Activated CD4-positive, alpha-beta T cell treated with anti-CD3 and anti-CD28 coated beads for 36 hours (primary cell): ENCODE data around the gene SOS1. TPM values are rescaled to one million over a fixed set of nuclear protein-coding genes. Genes with fewer than 3 reads are reported as not detected.

Experiments
- ATAC-seq: fragments of 200-7000 bp; cut with Tn5 transposase; one replicate; pipeline ENCODE4 v1.10.0; 2021; ENCODE audit warnings: mild to moderate bottlenecking, moderate library complexity
- CTCF ChIA-PET: fragments of 350-600 bp; sonication (Branson Sonifier 250); formaldehyde crosslinking; loops from one replicate; lab custom pipeline; 2021; ENCODE audit warnings: antibody characterized with exemption; lab: Charles Lee
- POLR2A ChIA-PET: fragments of 350-600 bp; sonication (Branson Sonifier 250); formaldehyde crosslinking; loops from one replicate; lab custom pipeline; 2021; ENCODE audit warnings: antibody characterized with exemption, inconsistent platforms; lab: Charles Lee
- DNase-seq: peaks from one replicate; pipeline ENCODE4 v3.0.0-alpha.2; 2020
- H3K27ac Mint-ChIP-seq: one replicate; pipeline ENCODE4 v1.8.0; 2021; ENCODE audit warnings: mixed read lengths
- H3K27me3 Mint-ChIP-seq: one replicate; pipeline ENCODE4 v1.8.0; 2021; ENCODE audit warnings: mixed read lengths
- H3K36me3 Mint-ChIP-seq: one replicate; pipeline ENCODE4 v1.8.0; 2021; ENCODE audit warnings: low read depth, mixed read lengths
- H3K4me1 Mint-ChIP-seq: one replicate; pipeline ENCODE4 v1.8.0; 2021; ENCODE audit warnings: mixed read lengths
- H3K4me3 Mint-ChIP-seq: one replicate; pipeline ENCODE4 v1.8.0; 2021; ENCODE audit warnings: mild to moderate bottlenecking, moderate library complexity, mixed read lengths
- H3K9me3 Mint-ChIP-seq: one replicate; pipeline ENCODE4 v1.8.0; 2021; ENCODE audit warnings: low read depth, mixed read lengths
- intact Hi-C, 2 experiments: fragments of 100-400 bp; cut with DNase I in 1 of 2; cut with micrococcal nuclease in 1 of 2; formaldehyde crosslinking; loops; one replicate each; pipeline versions ENCODE4 v1.14.2 to v1.15.1; 2022 to 2024; cut with DNase I, micrococcal nuclease
- total RNA-seq, 2 experiments: library from RNA; stranded (reverse); gene quantifications; one replicate each; pipeline ENCODE4 v1.2.3, GENCODE V29; 2021

SOS1 gene
- total RNA-seq, 2 experiments from 2014 or later, result 30.1 to 32.0 TPM

- no peak for ATAC-seq
- no peaks in the 10 kb centered on the region for H3K9me3 Mint-ChIP-seq
- DNase-seq, result no peak
- H3K27ac Mint-ChIP-seq, result no peak overlapping the region
- intact Hi-C loops, result no loop called here
- POLR2A ChIA-PET, result interaction anchor here (0.6 kb wide), 1 partner anchor 26 kb away, joined by 3 read pairs; no protein-coding TSS in a partner anchor
- no peaks in the 10 kb centered on the region for H3K36me3 Mint-ChIP-seq
- H3K4me1 Mint-ChIP-seq, result no peaks in the 10 kb centered on the region
- no peak overlapping the region for H3K4me3 Mint-ChIP-seq
- H3K27me3 Mint-ChIP-seq, result no peaks in the 10 kb centered on the region
- CTCF ChIA-PET, result interaction anchor here (0.6 to 0.8 kb wide), 2 partner anchors 9 to 184 kb away, joined by 3 read pairs; no protein-coding TSS in a partner anchor
Observed at GRCh38 chr2:38971377-38971776, 149.5 kb downstream of the SOS1 start.

DNA sequence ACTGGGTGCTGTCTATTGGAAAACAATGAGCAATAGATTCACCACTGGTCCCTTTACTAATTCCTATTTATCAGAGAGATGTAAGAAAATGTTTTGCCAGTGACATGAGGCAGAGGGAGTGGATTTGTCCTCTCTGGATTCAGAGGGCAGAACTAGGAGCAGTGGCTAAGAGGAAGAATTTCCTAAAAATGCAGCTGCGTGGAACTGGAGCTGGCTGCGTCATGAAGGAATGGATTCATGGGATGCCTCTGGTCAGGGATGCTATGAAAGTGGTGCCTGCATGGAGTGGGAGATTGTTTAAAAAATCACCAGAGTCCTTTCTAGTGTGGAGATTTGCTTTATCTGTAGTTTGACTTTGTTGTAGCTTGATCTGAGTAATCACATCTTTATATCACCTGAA, 152.8 kb downstream of the SOS1 start:
- intact Hi-C loops, result no loop called here
- Mint-ChIP-seq H3K36me3 (no peaks in the 10 kb centered on the region), H3K4me3 (no peak overlapping the region), H3K27ac (no peak overlapping the region), H3K27me3 (no peaks in the 10 kb centered on the region), H3K9me3 (no peaks in the 10 kb centered on the region), H3K4me1 (no peaks in the 10 kb centered on the region)
- ChIA-PET POLR2A (no interaction called here), CTCF (interaction anchor here (0.6 to 0.9 kb wide), 2 partner anchors 20 to 69 kb away, joined by 3 to 7 read pairs; no protein-coding TSS in a partner anchor)
- ATAC-seq (no peak), DNase-seq (no peak)

DNA sequence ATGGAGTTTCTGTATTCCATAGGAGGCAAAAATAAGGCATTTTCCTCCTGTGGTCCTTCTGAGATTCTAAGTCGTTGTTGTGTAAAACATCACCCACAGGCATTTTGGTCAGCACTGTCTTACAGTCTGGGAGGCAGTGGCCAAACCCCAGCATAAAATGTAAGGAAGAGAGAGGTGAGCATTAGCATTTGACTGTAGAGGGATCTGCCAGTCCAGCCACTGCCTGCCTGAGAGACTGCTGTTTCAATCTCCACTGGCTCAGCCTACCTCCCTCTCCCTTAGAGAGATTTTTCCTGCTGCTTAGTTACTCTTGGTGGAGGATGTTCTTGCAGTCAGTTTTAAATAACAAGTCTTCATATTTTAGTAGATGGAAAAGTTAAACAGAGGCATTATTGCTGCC, 154.2 kb downstream of the SOS1 start:
- ChIA-PET CTCF (no interaction called here), POLR2A (no interaction called here)
- Mint-ChIP-seq H3K9me3 (no peaks in the 10 kb centered on the region), H3K27ac (no peak overlapping the region), H3K4me3 (no peak overlapping the region), H3K4me1 (no peaks in the 10 kb centered on the region), H3K27me3 (peaks cover 5% of the 10 kb centered on the region), H3K36me3 (no peaks in the 10 kb centered on the region)
- intact Hi-C loops, result no loop called here
- ATAC-seq, result no peak
- no peak for DNase-seq

- DNase-seq, result no peak
- POLR2A ChIA-PET, result no interaction called here
- Mint-ChIP-seq H3K4me3 (no peak overlapping the region), H3K36me3 (no peaks in the 10 kb centered on the region), H3K4me1 (no peaks in the 10 kb centered on the region), H3K27me3 (peaks cover 8% of the 10 kb centered on the region), H3K27ac (no peak overlapping the region), H3K9me3 (no peaks in the 10 kb centered on the region)
- intact Hi-C loops, result no loop called here
- ATAC-seq, result no peak
- CTCF ChIA-PET, result interaction anchor here (1.7 kb wide), 1 partner anchor 264 kb away, joined by 4 read pairs; no protein-coding TSS in a partner anchor
Observed at GRCh38 chr2:38966006-38966405, 154.8 kb downstream of the SOS1 start.

DNA sequence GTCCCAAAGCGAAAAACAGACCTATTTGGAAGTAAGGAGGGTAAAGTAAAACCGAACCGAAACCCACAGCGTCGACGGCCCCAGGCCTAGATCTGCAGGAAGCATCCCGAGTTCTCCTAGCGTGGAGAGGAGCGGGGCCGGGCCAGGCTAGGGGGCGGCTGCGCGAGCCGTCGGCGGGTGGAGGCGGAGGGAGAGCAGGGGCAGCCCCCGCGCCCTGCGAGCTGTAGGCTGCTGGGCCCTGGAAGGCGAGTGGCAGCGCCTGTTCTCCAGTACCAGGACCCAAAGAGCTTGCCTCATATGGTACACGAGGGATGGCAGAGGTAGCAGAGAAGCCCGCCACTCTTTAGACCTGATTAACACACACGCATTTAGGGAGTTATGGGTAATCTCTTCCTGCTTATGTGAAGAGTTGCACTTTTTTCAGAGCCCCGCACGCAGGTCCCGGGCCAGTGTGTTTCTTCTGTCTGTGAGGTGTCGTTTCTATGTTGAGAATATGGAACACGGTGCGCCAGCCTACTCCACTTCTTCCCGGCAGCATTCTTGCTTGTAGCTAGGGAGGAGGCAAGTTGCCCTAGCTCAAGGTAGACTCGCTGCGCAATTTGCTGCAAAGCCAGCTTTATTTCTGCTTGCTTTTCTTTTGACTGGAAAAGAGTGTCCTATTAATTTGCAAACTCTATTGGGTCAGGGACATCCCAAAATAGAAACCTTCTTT, 160.1 kb downstream of the SOS1 start:
- DNase-seq, result no peak
- Mint-ChIP-seq H3K4me3 (no peak overlapping the region), H3K36me3 (no peaks in the 10 kb centered on the region), H3K27ac (no peak overlapping the region), H3K27me3 (peaks cover 18% of the 10 kb centered on the region), H3K4me1 (peaks cover 2% of the 10 kb centered on the region), H3K9me3 (no peaks in the 10 kb centered on the region)
- ChIA-PET POLR2A (no interaction called here), CTCF (interaction anchor here (0.6 to 5.2 kb wide), 6 partner anchors 12 to 357 kb away, joined by 3 to 27 read pairs (median 3); partner anchors contain the start of genes DHX57 and MORN2)
- ATAC-seq, result peak; percentile 20
- intact Hi-C loops, result loop anchor here in 1 of 2 experiments (5.0 kb wide), 1 partner anchor 267 kb away; no protein-coding TSS in a partner anchor

GRCh38 chr2:38959938-38960608, 160.8 kb downstream of the SOS1 start:
- Mint-ChIP-seq H3K4me3 (peak overlapping the region; percentile 36), H3K36me3 (no peaks in the 10 kb centered on the region), H3K4me1 (peaks cover 2% of the 10 kb centered on the region), H3K27me3 (peaks cover 18% of the 10 kb centered on the region), H3K27ac (no peak overlapping the region), H3K9me3 (no peaks in the 10 kb centered on the region)
- DNase-seq (peak; percentile 87), ATAC-seq (peak; percentile 100)
- intact Hi-C loops, result loop anchor here in 1 of 2 experiments (5.0 kb wide), 1 partner anchor 267 kb away; no protein-coding TSS in a partner anchor
- POLR2A ChIA-PET, result interaction anchor here (0.5 to 0.6 kb wide), 2 partner anchors 67 to 221 kb away, joined by 3 read pairs; no protein-coding TSS in a partner anchor
- CTCF ChIA-PET, result interaction anchor here (0.6 to 5.2 kb wide), 5 partner anchors 11 to 654 kb away, joined by 3 to 27 read pairs (median 3); no protein-coding TSS in a partner anchor

DNA sequence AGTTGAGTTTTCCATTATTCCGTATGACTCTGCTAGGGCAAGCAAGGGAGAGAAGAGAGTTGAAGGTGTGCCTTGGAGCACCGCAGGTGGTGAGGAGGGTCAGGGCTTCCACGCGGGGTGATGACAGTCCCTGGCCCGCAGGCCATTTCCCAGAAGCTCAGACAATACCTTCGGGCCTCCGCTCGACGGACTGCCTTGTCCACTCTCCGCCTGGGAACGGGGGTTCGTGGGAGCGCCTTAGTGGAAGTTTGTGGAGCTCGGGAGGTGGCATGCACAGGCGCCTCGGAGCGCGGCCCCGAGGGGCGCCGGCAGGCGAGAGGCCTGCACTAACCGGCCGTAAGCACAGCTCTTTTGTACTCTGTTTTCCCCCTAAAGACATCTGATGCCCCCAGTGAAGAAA, 161.4 kb downstream of the SOS1 start:
- no peaks in the 10 kb centered on the region for H3K9me3 Mint-ChIP-seq
- ATAC-seq, result no peak
- CTCF ChIA-PET, result interaction anchor here (0.6 to 5.2 kb wide), 3 partner anchors 11 to 655 kb away, joined by 3 to 27 read pairs (median 3); no protein-coding TSS in a partner anchor
- H3K4me1 Mint-ChIP-seq, result peaks cover 2% of the 10 kb centered on the region
- no peak overlapping the region for H3K27ac Mint-ChIP-seq
- intact Hi-C loops, result no loop called here
- peaks cover 18% of the 10 kb centered on the region for H3K27me3 Mint-ChIP-seq
- no peak for DNase-seq
- no peaks in the 10 kb centered on the region for H3K36me3 Mint-ChIP-seq
- no peak overlapping the region for H3K4me3 Mint-ChIP-seq
- POLR2A ChIA-PET, result no interaction called here

DNA sequence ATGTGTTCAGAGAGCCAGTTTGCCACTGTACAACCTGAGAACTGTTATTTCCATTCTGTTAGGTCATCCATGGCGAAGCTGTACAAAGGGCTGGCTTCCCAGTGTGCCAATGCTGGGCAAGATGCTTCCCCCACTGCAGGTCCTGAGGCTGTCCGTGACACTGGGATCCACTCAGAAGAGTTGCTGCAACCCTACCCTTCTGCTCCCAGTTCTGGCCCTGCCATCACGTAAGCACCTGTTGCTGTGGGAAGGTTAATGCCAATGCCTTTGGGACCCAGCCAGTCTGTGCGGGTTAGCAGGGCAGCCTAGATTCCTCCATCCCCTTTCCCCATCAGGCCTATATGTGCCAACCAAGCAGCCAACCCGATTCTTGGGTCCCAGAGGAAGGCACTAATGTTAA, 162.9 kb downstream of the SOS1 start:
- intact Hi-C loops, result no loop called here
- CTCF ChIA-PET, result interaction anchor here (1.8 kb wide), 1 partner anchor 10 kb away, joined by 8 read pairs; no protein-coding TSS in a partner anchor
- Mint-ChIP-seq H3K4me1 (peaks cover 2% of the 10 kb centered on the region), H3K27ac (no peak overlapping the region), H3K4me3 (no peak overlapping the region), H3K9me3 (no peaks in the 10 kb centered on the region), H3K36me3 (no peaks in the 10 kb centered on the region), H3K27me3 (peaks cover 17% of the 10 kb centered on the region)
- no peak for ATAC-seq
- POLR2A ChIA-PET, result no interaction called here
- no peak for DNase-seq

DNA sequence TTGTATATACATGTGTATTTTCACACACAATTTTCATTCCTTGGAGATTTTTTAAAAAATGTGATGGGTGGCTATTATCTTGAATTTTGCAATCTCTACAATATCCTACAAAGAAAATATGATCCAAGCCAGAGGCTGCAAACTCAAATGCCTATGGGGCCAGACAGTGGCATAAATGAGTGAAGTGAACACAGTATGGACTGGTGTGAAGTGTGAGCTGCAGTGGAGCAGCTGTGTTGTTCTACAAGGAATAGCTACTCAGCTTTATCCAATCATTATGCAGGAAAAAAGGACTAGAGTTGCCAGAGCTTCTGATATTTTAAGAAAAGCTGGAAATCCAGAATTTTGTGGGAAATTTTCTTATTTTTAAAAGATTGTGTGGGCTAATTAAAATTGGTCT, 169.1 kb downstream of the SOS1 start:
- H3K4me1 Mint-ChIP-seq, result no peaks in the 10 kb centered on the region
- no peaks in the 10 kb centered on the region for H3K27me3 Mint-ChIP-seq
- no peaks in the 10 kb centered on the region for H3K36me3 Mint-ChIP-seq
- no peak overlapping the region for H3K27ac Mint-ChIP-seq
- ATAC-seq, result no peak
- intact Hi-C loops, result no loop called here
- no peak overlapping the region for H3K4me3 Mint-ChIP-seq
- ChIA-PET CTCF (interaction anchor here (0.6 to 7.6 kb wide), 2 partner anchors 277 to 420 kb away, joined by 4 to 126 read pairs; no protein-coding TSS in a partner anchor), POLR2A (no interaction called here)
- H3K9me3 Mint-ChIP-seq, result no peaks in the 10 kb centered on the region
- no peak for DNase-seq

DNA sequence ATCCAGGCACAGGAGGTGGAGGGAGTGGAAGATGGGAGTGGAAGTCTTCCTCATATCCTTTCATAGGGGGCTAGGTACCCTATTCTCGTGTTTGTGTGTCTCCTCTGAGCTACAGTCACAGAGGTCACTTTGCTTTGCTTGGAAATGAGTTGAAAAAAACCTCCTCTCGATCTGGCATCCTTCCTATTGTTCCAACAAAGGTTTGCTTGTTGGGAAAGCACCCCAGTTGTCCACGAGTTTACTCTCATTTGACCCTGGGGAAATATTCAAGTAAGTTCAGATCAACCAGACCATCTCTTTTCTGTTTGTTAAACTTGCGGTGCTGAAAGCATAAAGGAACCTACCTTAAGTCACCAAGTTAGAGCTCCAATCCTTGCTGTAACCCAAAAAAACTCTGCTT, 171.9 kb downstream of the SOS1 start:
- no peaks in the 10 kb centered on the region for H3K4me1 Mint-ChIP-seq
- POLR2A ChIA-PET, result no interaction called here

DNA sequence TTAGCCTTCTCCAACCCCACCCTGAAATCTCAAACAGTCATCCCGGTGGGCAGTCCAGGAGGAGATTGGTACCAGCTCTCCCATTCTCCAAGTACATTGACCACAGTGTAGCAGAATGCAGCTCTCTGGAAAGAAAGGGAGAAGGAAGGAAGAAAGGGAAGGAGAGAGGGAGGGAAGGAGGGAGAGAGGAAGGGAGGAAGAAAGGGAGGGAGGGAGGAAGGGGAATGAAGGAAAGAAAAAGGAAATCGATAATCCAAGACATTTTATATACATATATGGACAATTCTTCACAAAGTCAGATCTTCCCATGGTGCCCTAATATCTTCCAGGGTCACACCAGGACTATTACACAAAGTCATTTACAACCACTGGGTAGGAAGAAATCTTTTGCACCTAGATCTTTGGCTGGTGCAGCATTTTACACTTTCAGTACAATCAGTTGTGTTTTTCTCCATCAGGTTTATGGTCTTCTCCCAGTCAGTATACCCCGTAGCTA, 172.4 kb downstream of the SOS1 start:
- POLR2A ChIA-PET, result interaction anchor here (0.7 kb wide), 1 partner anchor 89 kb away, joined by 3 read pairs; no protein-coding TSS in a partner anchor
- Mint-ChIP-seq H3K9me3 (no peaks in the 10 kb centered on the region), H3K27me3 (no peaks in the 10 kb centered on the region), H3K4me1 (no peaks in the 10 kb centered on the region), H3K4me3 (no peak overlapping the region), H3K36me3 (no peaks in the 10 kb centered on the region), H3K27ac (no peak overlapping the region)
- DNase-seq, result no peak
- intact Hi-C loops, result loop anchor here in 1 of 2 experiments (5.0 kb wide), 2 partner anchors 89 to 109 kb away; no protein-coding TSS in a partner anchor
- CTCF ChIA-PET, result interaction anchor here (0.7 to 7.6 kb wide), 28 partner anchors 9 to 425 kb away, joined by 3 to 126 read pairs (median 6); no protein-coding TSS in a partner anchor
- ATAC-seq, result no peak

More for the DNA sequence above, 171.9 kb downstream of the SOS1 start:
- no peaks in the 10 kb centered on the region for H3K9me3 Mint-ChIP-seq
- H3K4me3 Mint-ChIP-seq, result no peak overlapping the region
- no peaks in the 10 kb centered on the region for H3K27me3 Mint-ChIP-seq
- CTCF ChIA-PET, result interaction anchor here (0.8 to 7.6 kb wide), 5 partner anchors 12 to 280 kb away, joined by 3 to 126 read pairs (median 7); no protein-coding TSS in a partner anchor
- H3K27ac Mint-ChIP-seq, result no peak overlapping the region
- intact Hi-C loops, result loop anchor here in 1 of 2 experiments (5.0 kb wide), 2 partner anchors 88 to 108 kb away; no protein-coding TSS in a partner anchor
- ATAC-seq (no peak), DNase-seq (no peak)
- no peaks in the 10 kb centered on the region for H3K36me3 Mint-ChIP-seq
